GM12878 (cell line): ENCODE measurements around the gene TMEM179B. TPM values are rescaled to one million over a fixed set of nuclear protein-coding genes. Genes with fewer than 3 reads are reported as not detected.

Experiments used
- ATAC-seq: fragments of 200-7000 bp; cut with Tn5 transposase; 3 replicates; pipeline ENCODE4 v1.9.1; 2020; ENCODE audit warnings: mild to moderate bottlenecking, moderate library complexity
- BruUV-seq: library from RNA; stranded (reverse); fragments of 400-500 nt; replicated peaks from 2 replicates; lab custom pipeline; 2021; lab: Mats Ljungman, UMichigan
- CTCF ChIA-PET: fragments of 300-600 bp; sonication (Branson Sonifier 250); formaldehyde crosslinking; extraction: SDS; loops from one replicate; lab custom pipeline; 2021; ENCODE audit warnings: inconsistent platforms; lab: Yijun Ruan, JAX
- POLR2A ChIA-PET: fragments of 350-600 bp; formaldehyde crosslinking; extraction: SDS; loops from one replicate; lab custom pipeline; 2021; ENCODE audit warnings: inconsistent platforms; lab: Charles Lee
- RAD21 ChIA-PET: fragments of 300-600 bp; sonication (Branson Sonifier 250); formaldehyde crosslinking; loops from one replicate; lab custom pipeline; 2023; ENCODE audit warnings: antibody characterized with exemption; ENCODE audit not compliant: unreplicated experiment; lab: Charles Lee
- SMC1A ChIA-PET: fragments of 300-600 bp; sonication (Branson Sonifier 250); formaldehyde crosslinking; loops from one replicate; lab custom pipeline; 2023; ENCODE audit not compliant: unreplicated experiment, uncharacterized antibody; lab: Charles Lee
- DNase-seq: peaks from one replicate; pipeline ENCODE4 v3.0.0-alpha.2; 2011; ENCODE audit warnings: low read depth, low spot score
- FAIRE-seq: peaks from 3 replicates; lab custom pipeline; 2011; peaks lifted over from hg19 to GRCh38; lab: Jason Lieb, UNC
- H2AFZ ChIP-seq: 2 replicates; pipeline ENCODE4 v1.6.0; 2011; ENCODE audit warnings: low read depth, low read length, control low read depth; ENCODE audit not compliant: control insufficient read depth
- H3K27ac ChIP-seq: 2 replicates; pipeline ENCODE4 v1.5.1; 2011; ENCODE audit warnings: control low read depth; ENCODE audit not compliant: control insufficient read depth, insufficient read depth
- H3K27me3 ChIP-seq, 2 experiments: replicated peaks in 1 of 2; 2 replicates each; pipeline versions ENCODE4 v1.6.0 to v1.6.1; 2011; ENCODE audit warnings: low read length in 1 of 2; ENCODE audit not compliant: control insufficient read depth in 2 of 2, insufficient read depth in 2 of 2
- H3K36me3 ChIP-seq, 2 experiments: 2 replicates each; pipeline ENCODE4 v1.5.1; 2011; ENCODE audit warnings: low read length in 1 of 2; ENCODE audit not compliant: control insufficient read depth in 2 of 2, insufficient read depth in 2 of 2
- H3K4me1 ChIP-seq: 2 replicates; pipeline ENCODE4 v1.6.1; 2011; ENCODE audit warnings: mild to moderate bottlenecking, low read length, moderate library complexity, mixed read lengths; ENCODE audit not compliant: control insufficient read depth, insufficient read depth
- H3K4me2 ChIP-seq: 2 replicates; pipeline ENCODE4 v1.6.0; 2011; ENCODE audit warnings: control low read depth; ENCODE audit not compliant: control insufficient read depth, insufficient read depth
- H3K4me3 ChIP-seq: fragments of 200-600 bp; sonication (generic); 2 replicates; pipeline ENCODE4 v1.5.1; 2016
- H3K79me2 ChIP-seq: 2 replicates; pipeline ENCODE4 v1.6.0; 2011; ENCODE audit warnings: low read length; ENCODE audit not compliant: control insufficient read depth, insufficient read depth
- H3K9ac ChIP-seq: 2 replicates; pipeline ENCODE4 v1.8.0; 2011; ENCODE audit warnings: low read length, control low read depth, mixed read lengths; ENCODE audit not compliant: control insufficient read depth, insufficient read depth
- H3K9me3 ChIP-seq: replicated peaks from 3 replicates; pipeline ENCODE4 v1.5.1; 2011; ENCODE audit warnings: mild to moderate bottlenecking, low read length; ENCODE audit not compliant: control insufficient read depth, insufficient read depth
- H4K20me1 ChIP-seq: 2 replicates; pipeline ENCODE4 v1.6.0; 2011; ENCODE audit not compliant: control insufficient read depth, insufficient read depth
- ATF7 ChIP-seq: fragments of 450-650 bp; IDR thresholded peaks from 2 replicates; pipeline ENCODE4 v1.6.1; 2016; ENCODE audit warnings: low read depth, mild to moderate bottlenecking
- NKRF ChIP-seq: fragments of 450-650 bp; conservative IDR thresholded peaks from 2 replicates; pipeline ENCODE4 v1.6.1; 2017; ENCODE audit warnings: mild to moderate bottlenecking, moderate library complexity
- RBBP5 ChIP-seq: fragments of 200-600 bp; sonication (generic); conservative IDR thresholded peaks from 2 replicates; pipeline ENCODE4 v1.6.1; 2016
- WGBS: methylation state at CpG from one replicate; pipeline ENCODE4 v1.1.6; 2016; ENCODE audit warnings: low lambda C conversion rate; ENCODE audit not compliant: insufficient replicate concordance, insufficient coverage; ENCODE audit errors: missing lambda C conversion rate; 5-methylcytosine and 5-hydroxymethylcytosine counted together
- in situ Hi-C: fragments of 300-500 bp; cut with MboI; formaldehyde crosslinking; loops from 9 replicates; pipeline ENCODE4 v1.14.3; 2018; ENCODE audit warnings: mixed read lengths
- intact Hi-C: fragments of 100-400 bp; cut with micrococcal nuclease; formaldehyde crosslinking; loops from one replicate; pipeline ENCODE4 v1.14.2; 2022; ENCODE audit not compliant: unreplicated experiment
- polyA plus RNA-seq, 11 experiments: library from polyadenylated mRNA; depleted of rRNA in 4 of 11; unstranded in 6 of 11; stranded (reverse) in 5 of 11; fragments of >200 nt; fragmentation: Nextera tagmentation in 4 of 11; fragmentation: Illumina TruSeq in 1 of 11; extraction: Ambion mirVana in 4 of 11; extraction: Trizol in 1 of 11; gene quantifications; 1 replicate in 1 of 11; 2 replicates in 10 of 11; pipeline versions ENCODE4 v1.2.1 to v1.2.3, GENCODE V29; 2011 to 2016; ENCODE audit warnings: inconsistent platforms in 2 of 11, missing spikeins in 2 of 11, low read depth in 1 of 11
- total RNA-seq, 4 experiments: library from RNA; depleted of rRNA in 3 of 4; stranded (reverse); fragments of >200 nt in 3 of 4; fragmentation: Illumina TruSeq in 1 of 4; extraction: Trizol in 1 of 4; gene quantifications; 2 replicates each; pipeline versions ENCODE4 v1.2.1 to v1.2.3, GENCODE V29; 2013 to 2021

The TMEM179B gene
- total and polyA plus RNA-seq, 10 of the 15 experiments (the other 5 are each of a cell fraction or from before 2014, with no cell fraction given) = 21.7 to 82.4 (median 42.0) TPM

DNA sequence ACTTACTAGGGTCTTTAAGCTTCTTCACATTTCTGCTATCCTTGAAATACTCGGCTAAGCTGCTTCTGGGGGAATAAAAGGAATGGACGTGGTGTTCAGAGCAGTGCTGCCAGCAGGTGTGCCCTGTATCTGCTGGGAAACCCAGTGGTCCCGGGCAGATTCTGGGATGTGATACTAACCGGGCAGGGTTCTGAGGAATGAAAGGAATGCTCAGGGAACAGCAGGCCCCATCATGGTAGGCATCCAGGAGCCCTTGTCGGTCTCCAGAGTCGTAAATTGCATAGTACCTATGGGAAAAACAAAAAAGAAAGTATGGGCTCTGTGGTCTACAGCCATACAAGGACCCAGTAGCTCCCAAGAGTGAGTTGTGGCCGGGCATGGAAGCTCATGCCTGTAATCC is 9.1 kb downstream of the TMEM179B start:
- ATAC-seq = no peak
- SMC1A ChIA-PET = no interaction called here
- intact Hi-C loops = no loop called here

More for the DNA sequence above, 9.1 kb downstream of the TMEM179B start:
- BruUV-seq = no TSS peak
- Histone ChIP-seq H3K36me3 (peaks cover 28 to 37% of the 10 kb centered on the region in 2 experiments), H3K27me3 (no peaks in the 10 kb centered on the region), H3K4me3 (no peak overlapping the region), H3K4me2 (no peak overlapping the region), H3K9ac (no peak overlapping the region), H3K79me2 (peaks cover 5% of the 10 kb centered on the region), H4K20me1 (no peaks in the 10 kb centered on the region), H3K4me1 (peaks cover 5% of the 10 kb centered on the region; the same call in 1 of the 2 replicates), H3K9me3 (no peaks in the 10 kb centered on the region), H3K27ac (no peak overlapping the region), H2AFZ (no peak overlapping the region)
- ChIA-PET CTCF (interaction anchor here (1.5 kb wide), 1 partner anchor 10 kb away, joined by 5 read pairs; no protein-coding TSS in a partner anchor), POLR2A (interaction anchor here (0.7 to 2.3 kb wide), 3 partner anchors 10 to 35 kb away, joined by 3 to 9 read pairs (median 4); partner anchors contain the start of genes NXF1 and STX5), RAD21 (no interaction called here)
- DNase-seq = no peak
- in situ Hi-C loops = no loop called here
- WGBS = 97% methylated on average over 7 of the region's 7 CpGs
- no peak for TF ChIP-seq NKRF
- TF ChIP-seq RBBP5 = no peak
- TF ChIP-seq ATF7 = no peak
- no peak for FAIRE-seq
